DOHH2 (cell line): ENCODE results near the gene SLC25A33.

ENCODE experiments used
- CTCF ChIP-seq: fragments of 200-600 bp; sonication (generic); IDR thresholded peaks from one replicate; pipeline ENCODE4 v1.5.1; 2014; ENCODE audit warnings: antibody characterized with exemption, mild to moderate bottlenecking, low read depth, low read length; ENCODE audit not compliant: poor library complexity, severe bottlenecking
- EZH2phosphoT487 ChIP-seq: fragments of 200-600 bp; sonication (generic); IDR thresholded peaks from 2 replicates; pipeline ENCODE4 v1.6.1; 2017; ENCODE audit warnings: borderline replicate concordance, mild to moderate bottlenecking, antibody characterized with exemption, low read length, moderate library complexity, mixed read lengths

DNA sequence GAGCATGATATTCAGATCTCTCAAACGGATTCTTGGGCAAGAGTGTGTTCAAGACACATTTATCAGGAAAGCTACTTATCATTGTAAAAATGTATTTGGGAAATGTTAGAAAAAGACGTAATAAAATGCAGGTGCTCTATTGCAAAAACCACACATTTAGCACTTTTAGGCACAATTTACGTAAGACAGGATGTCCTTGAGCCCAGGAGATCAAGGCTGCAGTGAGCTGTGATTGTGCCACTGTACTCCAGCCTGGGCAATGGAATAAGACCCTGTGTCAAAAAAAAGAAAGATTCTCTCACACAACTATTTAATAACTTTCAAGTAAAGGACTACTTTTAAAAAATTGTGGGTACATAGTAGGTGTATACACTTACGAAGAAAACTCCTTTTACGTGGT, 18.4 kb downstream of the SLC25A33 start:
- TF ChIP-seq EZH2phosphoT487 (no peak), CTCF (no peak)
